Stimulated activated CD4-positive, alpha-beta T cell treated with anti-CD3 and anti-CD28 coated beads, Interleukin-1b, Interleukin-23, amount 100 ng/mL, for 48 hours (primary cell): ENCODE data around the gene RAB3A.

ENCODE experiments used
- DNase-seq: peaks from one replicate; pipeline ENCODE4 v3.0.0-alpha.2; 2020

Gene RAB3A

DNA sequence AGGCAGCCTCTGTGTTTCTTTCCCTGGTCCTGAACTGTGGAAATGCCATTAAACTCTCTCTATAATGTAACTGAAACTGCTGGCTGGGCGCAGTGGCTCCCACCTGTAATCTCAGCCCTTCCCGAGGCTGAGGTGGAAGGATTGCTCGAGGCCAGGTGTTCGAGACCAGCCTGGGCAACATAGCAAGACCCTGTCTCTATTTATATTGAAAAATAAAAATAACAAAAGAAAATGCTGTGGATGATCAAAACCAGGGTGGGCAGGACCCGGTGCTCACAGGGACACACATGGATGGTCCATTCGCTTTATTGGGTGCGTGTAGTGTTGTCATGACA lies 7.4 kb downstream of the RAB3A start:
- DNase-seq: no peak

GRCh38 chr19:18194554-18195238 lies 9.1 kb downstream of the RAB3A start:
- DNase-seq: peak; percentile 6

GRCh38 chr19:18194181-18194530 lies 9.7 kb downstream of the RAB3A start:
- no peak for DNase-seq

- no peak for DNase-seq
These were observed 10.3 kb downstream of the RAB3A start for GRCh38 chr19:18193388-18194180.

GRCh38 chr19:18192673-18193387 lies 11.0 kb downstream of the RAB3A start, which contains the start of gene MPV17L2:
MPV17L2 (plus strand) TSS chr19:18193218; CDS start chr19:18193282, 64 bp downstream.
- DNase-seq: peak; percentile 99

DNA sequence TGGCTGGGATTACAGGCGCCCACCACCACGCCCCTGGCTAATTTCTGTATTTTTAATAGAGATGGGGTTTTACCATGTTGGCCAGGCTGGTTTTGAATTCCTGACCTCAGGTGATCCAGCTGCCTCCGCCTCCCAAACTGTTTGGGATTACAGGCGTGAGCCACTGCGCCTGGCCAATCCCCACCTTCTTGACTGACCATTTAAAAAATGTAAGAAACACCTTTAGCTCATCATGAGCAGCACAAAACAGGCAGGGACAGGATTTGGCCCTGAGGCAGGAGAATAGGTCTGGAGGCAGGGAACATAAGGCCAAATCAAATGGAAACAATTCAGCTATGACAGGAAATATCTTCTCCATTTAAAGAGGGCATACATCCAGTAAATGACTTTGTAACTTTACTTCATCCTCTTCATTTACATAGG lies 12.2 kb downstream of the RAB3A start:
- DNase-seq: no peak

DNA sequence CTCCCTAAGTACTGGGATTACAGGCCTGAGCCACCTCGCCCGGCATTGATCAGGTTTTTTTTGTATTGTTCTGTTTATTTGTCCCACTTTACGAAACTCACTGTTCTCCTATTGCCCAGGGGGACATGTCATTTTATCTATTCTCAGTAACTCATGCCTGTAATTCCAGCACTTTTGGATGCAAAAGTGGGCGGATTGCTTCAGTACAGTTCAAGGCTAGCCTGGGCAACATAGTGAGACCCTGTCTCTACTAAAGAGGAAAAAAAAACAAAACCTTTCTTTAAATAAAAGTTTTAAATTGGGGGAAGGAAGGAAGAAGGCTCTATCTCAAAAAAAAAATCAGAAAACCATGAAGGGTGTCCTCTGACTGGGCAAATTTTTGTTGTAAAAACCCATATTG lies 13.6 kb downstream of the RAB3A start:
- DNase-seq: no peak

DNA sequence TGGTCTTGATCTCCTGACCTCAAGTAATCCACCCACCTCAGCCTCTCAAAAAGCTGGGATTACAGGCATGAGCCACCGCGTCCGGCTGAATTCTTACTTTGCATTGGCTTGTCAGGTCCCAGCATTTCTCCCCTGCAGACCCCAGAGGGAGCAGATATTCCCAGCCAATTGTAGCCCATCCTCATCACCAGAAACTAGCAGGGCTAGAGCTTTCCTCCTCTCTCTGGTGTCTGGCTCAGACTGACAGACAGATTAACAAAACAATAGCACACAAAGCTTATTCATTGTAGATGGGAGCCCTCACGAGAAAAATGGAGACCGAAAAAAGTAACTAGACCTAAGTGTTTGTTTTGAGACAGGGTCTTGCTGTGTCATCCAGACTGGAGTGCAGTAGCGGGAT lies 18.3 kb downstream of the RAB3A start:
- no peak for DNase-seq

GRCh38 chr19:18183529-18183928 lies 20.3 kb downstream of the RAB3A start:
- DNase-seq: no peak

DNA sequence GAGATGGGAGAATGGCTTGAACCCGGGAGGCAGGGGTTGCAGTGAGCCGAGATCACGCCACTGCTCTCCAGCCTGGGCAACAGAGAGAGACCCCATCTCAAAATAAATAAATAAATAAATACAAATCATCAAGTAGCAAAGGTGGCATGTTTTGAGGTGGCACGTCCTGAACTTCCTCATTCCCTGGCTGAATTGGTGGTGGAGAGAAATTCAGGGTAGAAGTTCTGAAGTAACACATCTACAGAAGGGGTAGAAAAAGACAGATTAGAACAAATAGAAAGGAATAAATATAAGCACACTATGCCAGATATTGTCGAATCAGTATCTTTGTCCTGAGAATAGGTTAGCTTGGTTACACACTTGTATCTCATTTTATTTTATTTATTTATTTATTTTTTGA lies 23.9 kb downstream of the RAB3A start:
- DNase-seq: no peak

- DNase-seq: no peak
These were observed 27.2 kb downstream of the RAB3A start for GRCh38 chr19:18176367-18177310.

GRCh38 chr19:18174983-18175382 lies 28.9 kb downstream of the RAB3A start:
- no peak for DNase-seq

DNA sequence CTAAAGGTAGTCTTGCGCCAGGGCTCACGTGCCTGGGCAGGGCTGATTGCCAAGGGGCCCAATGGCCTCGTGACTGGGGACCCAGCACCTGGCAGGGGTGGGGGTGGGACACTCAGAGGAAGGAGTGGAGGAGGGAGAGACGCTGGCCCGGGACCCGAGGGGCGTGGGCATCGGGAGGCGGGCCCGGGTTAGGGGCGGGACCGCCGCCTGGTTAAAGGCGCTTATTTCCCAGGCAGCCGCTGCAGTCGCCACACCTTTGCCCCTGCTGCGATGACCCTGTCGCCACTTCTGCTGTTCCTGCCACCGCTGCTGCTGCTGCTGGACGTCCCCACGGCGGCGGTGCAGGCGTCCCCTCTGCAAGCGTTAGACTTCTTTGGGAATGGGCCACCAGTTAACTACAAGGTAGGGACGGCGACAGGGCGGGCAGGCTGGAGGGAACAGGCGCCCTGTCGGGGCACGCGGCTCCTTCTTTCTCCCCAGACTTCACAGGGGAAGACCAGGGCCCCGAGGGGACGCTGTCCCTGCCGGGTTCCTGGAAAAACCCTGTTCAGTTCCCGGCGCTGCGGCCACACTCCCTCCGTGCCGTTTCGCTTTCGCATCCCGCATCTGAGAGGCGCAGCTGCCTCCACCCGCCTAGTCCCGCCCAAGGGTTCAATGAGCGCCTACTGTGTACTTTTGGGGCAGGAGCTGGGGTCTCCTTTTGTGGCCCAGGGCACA lies 30.1 kb downstream of the RAB3A start, which contains the start of gene IFI30:
Gene IFI30, plus strand, starts transcription at position 242 of the 717 bp plus-strand sequence. Its CDS starts 29 bp downstream, at position 271.
- DNase-seq: peak; percentile 54

- DNase-seq: no peak
These were observed 30.7 kb downstream of the RAB3A start for GRCh38 chr19:18173054-18173571.

DNA sequence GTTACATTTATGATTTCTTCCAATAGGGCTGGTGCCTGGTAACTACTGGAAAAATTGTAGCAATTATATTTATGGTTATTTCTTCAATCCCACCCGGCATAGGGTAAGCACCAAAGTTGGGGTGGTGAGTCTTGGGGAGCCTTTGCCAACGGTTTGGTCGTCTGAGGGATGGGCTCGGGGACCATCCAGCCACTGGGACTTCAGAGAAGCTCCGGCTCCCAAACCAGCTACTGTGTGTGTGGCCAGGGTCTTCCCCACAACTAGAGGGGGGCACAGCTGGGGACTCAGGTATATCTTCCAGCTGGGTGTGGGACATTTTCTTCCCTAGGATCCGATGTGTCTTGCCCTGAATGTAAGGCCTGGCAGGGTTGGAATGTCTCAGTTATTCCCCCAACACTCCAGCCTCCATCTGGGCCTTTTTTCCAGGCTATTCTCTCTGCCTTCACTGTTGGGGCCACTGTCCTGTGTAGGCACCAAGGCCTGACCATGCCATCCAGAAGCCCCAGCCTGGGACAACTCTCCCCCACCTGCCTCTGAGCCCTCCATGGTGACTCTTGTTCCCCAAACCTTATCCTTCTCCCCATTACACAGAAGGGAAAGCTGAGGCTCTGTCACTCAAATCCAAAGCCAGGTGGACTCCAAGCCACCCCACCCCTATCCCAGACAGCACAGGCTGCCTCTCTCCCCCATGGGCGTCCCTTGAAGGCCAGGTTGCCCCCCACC lies 31.4 kb downstream of the RAB3A start:
- no peak for DNase-seq

DNA sequence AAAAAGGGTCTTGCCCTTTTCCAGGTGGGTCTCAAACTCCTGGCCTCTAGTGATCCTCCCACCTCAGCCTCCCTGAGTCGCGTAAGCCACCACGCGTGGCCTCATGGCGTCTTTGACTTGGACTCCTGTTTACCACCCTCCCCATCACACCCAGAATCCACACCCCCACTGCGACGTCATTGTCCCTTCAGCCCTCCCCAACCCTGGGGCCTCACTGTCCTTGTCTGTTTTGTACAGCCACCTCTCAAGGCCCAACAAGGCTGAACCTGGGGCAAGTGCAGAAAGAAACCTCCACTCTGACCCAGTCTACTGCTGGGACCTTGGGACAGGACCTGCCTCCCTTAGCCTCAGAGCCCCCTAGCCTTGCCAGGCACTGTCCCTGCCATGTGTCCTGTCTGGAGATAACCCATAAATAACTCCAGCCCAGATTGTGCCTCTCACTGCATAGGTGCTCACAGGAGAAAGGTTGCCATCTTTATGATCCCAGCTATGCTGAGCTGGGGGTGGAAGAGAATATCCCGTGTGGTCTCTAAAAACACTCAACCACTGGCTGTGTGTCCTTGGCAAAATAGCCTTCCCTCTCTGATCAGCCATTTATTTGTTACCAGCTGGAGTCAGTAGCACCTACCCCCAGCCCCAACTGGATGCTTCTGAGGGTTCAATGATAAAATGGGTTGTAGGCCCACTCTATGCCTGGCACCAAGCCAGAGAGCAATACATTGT lies 32.1 kb downstream of the RAB3A start:
- DNase-seq: no peak

DNA sequence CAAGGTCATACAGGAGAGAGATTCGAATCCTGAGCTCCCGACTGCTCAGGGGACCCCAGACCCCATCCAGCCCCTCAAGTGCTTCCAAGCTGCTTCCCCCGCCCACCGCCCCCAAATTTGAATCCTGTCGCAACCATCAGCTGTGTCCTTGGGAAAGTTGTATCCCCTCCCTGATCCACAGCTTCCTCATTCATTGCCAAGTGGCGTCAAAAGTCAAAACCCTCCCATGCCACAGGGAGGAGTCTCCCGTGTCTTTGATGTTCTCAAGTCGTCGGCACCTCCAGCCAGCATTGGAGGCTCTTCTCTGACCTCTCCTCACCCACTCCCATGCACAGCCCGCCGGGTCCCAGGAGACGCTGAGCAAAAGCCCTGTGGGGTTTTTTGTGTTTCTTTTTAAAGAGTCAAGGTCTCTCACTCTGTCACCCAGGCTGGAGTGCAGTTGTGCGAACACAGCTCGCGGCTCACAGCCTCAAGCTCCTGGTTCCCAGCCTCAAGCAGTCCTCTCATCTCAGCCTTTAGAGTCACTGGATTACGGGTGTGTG lies 33.1 kb downstream of the RAB3A start:
- no peak for DNase-seq

- DNase-seq: no peak
These were observed 35.0 kb downstream of the RAB3A start for GRCh38 chr19:18168673-18169381.

- DNase-seq: peak; percentile 57
These were observed 35.7 kb downstream of the RAB3A start for GRCh38 chr19:18167975-18168645.
